ENCODE data around the gene EYA2. TPM values are rescaled to one million over a fixed set of nuclear protein-coding genes. Genes with fewer than 3 reads are reported as not detected.

Gene EYA2
- polyA plus RNA-seq, 3 donors: 0.04 to 0.16 TPM; not detected in 1

DNA sequence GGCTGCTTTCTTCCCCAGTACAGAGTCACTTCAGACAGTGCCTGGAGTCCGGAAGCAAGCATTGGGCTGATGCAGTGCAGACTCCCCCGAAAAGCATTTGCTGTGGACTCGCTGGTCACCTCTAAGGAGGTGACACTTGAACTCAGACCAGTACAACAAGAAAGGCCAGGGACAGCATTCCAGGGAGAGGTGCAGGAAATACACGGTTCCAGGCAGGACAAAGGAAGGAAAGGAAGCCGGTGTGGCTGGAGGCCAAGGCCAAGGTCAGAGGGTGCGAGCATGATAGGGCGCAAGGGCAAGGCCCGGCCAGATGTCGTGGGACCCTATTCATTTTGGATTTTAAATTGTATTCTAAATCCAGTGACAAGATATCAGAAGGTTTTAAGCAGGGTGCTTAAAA is 300.9 kb downstream of the EYA2 start:
- H3K4me3 Mint-ChIP-seq: no peak overlapping the region
- no peak overlapping the region for H3K4me2 ChIP-seq (replicated peaks; ENCODE audit: extremely low read depth, low read length, poor library complexity, severe bottlenecking)
- 84% methylated on average over 7 of the region's 9 CpGs for WGBS (ENCODE audit: insufficient coverage)
- H3K9ac ChIP-seq (ENCODE audit: insufficient read depth, low read length, poor library complexity, severe bottlenecking): no peak overlapping the region
- no peak overlapping the region for H3K4me3 ChIP-seq (replicated peaks in 1 of 3; ENCODE audit: low read depth in 2 of 3, low read length in 3 of 3)
- H3K79me2 ChIP-seq (ENCODE audit: insufficient read depth, low read length): no peaks in the 10 kb centered on the region
- no peak overlapping the region for H2AFZ ChIP-seq (ENCODE audit: insufficient read depth, low read depth, low read length, poor library complexity, severe bottlenecking)
- no peaks in the 10 kb centered on the region for H3K9me3 ChIP-seq (replicated peaks in 1 of 2; ENCODE audit: control insufficient read depth in 1 of 2, insufficient read depth in 1 of 2, low read length in 2 of 2)
- H3K4me1 Mint-ChIP-seq: peaks cover 7% of the 10 kb centered on the region
- DNase-seq: no peak
- H4K20me1 ChIP-seq (ENCODE audit: insufficient read depth, low read length): no peaks in the 10 kb centered on the region
- H3K27ac ChIP-seq (ENCODE audit: low read depth in 1 of 2, low read length in 2 of 2): no peak overlapping the region
- TF ChIP-seq, protein P1, sequence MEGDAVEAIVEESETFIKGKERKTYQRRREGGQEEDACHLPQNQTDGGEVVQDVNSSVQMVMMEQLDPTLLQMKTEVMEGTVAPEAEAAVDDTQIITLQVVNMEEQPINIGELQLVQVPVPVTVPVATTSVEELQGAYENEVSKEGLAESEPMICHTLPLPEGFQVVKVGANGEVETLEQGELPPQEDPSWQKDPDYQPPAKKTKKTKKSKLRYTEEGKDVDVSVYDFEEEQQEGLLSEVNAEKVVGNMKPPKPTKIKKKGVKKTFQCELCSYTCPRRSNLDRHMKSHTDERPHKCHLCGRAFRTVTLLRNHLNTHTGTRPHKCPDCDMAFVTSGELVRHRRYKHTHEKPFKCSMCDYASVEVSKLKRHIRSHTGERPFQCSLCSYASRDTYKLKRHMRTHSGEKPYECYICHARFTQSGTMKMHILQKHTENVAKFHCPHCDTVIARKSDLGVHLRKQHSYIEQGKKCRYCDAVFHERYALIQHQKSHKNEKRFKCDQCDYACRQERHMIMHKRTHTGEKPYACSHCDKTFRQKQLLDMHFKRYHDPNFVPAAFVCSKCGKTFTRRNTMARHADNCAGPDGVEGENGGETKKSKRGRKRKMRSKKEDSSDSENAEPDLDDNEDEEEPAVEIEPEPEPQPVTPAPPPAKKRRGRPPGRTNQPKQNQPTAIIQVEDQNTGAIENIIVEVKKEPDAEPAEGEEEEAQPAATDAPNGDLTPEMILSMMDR (IDR thresholded peaks at IDR 0.05): no peak
- no peaks in the 10 kb centered on the region for H3K36me3 ChIP-seq (replicated peaks in 1 of 2; ENCODE audit: control insufficient read depth in 1 of 2, insufficient read depth in 2 of 2, low read length in 2 of 2)
- no peaks in the 10 kb centered on the region for H3K9me3 Mint-ChIP-seq
- H3K4me1 ChIP-seq (ENCODE audit: control insufficient read depth in 1 of 2, insufficient read depth in 2 of 2, low read length in 2 of 2): no peaks in the 10 kb centered on the region
- peaks cover 2 to 5% (median 4%) of the 10 kb centered on the region in 3 donors for H3K27me3 Mint-ChIP-seq (ENCODE audit: low read depth in 3 of 3)
- H3K27me3 ChIP-seq (ENCODE audit: control insufficient read depth in 2 of 2, insufficient read depth in 2 of 2, low read length in 2 of 2): peaks cover 0 to 4% of the 10 kb centered on the region in 2 donors
- no peaks in the 10 kb centered on the region for H3K36me3 Mint-ChIP-seq
- peak overlapping the region in 1 of 7 donors; percentile 73 for H3K27ac Mint-ChIP-seq
- intact Hi-C loops (cut with micrococcal nuclease): no loop called here

DNA sequence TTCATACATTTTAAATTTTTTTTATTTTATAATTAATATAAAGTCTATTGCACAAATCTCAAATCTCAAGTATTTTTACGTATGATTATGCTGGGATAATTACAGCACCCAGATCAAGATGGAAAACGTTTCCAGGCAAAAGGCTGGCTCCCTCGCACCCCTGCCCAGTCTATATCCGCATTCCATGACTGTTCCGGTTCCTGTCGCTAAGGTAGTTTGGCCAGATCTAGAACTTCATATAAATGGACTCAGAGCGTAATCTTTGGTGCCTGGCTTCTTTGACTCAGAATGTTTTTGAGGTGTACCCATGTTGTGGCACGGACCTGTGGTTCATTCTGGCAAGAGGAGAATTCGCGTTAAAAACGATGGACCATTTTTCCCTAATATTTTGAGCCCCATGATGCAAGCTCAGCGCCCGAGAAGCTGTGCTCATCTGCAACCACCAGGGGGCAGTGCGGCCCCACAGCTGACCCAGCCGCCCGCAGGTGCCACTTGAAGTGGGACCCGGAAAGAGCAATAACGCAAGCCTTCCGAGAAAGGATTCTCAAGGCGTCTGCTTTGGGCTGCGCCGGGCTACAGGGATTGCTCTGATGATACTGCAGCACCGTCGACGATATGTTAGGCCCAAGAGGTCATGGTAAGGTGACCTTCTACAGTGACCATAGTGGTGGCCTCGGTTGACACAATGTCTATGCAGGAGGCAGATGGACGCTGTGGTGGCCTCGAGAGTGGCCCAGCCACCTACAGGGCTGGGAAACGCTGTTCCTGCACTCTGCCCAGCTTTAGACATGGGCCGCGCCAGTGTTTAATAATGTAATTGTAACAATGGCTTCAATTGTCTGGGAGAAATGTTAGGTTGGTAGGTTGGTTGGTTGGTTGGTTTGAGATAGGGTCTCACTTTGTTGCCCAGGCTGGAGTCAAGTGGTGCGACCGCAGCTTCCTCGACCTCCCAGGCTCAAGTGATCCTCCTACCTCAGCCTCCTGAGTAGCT is 301.7 kb downstream of the EYA2 start:
- intact Hi-C loops (cut with micrococcal nuclease): no loop called here
- no peaks in the 10 kb centered on the region for H3K36me3 Mint-ChIP-seq
- 35% methylated on average over 30 of the region's 34 CpGs for WGBS (ENCODE audit: insufficient coverage)
- no peaks in the 10 kb centered on the region for H4K20me1 ChIP-seq (ENCODE audit: insufficient read depth, low read length)
- H3K27me3 ChIP-seq (ENCODE audit: control insufficient read depth in 2 of 2, insufficient read depth in 2 of 2, low read length in 2 of 2): peaks cover 0 to 4% of the 10 kb centered on the region in 2 donors
- H3K27me3 Mint-ChIP-seq (ENCODE audit: low read depth in 3 of 3): peaks cover 2 to 7% (median 4%) of the 10 kb centered on the region in 3 donors
- H3K4me1 Mint-ChIP-seq: peaks cover 7% of the 10 kb centered on the region
- TF ChIP-seq, protein P1 (IDR thresholded peaks at IDR 0.05): peak; percentile 98
- H3K9me3 Mint-ChIP-seq: no peaks in the 10 kb centered on the region
- H2AFZ ChIP-seq (ENCODE audit: insufficient read depth, low read depth, low read length, poor library complexity, severe bottlenecking): peak overlapping the region; percentile 56
- H3K4me1 ChIP-seq (ENCODE audit: control insufficient read depth in 1 of 2, insufficient read depth in 2 of 2, low read length in 2 of 2): no peaks in the 10 kb centered on the region
- no peak overlapping the region for H3K27ac Mint-ChIP-seq
- peak overlapping the region; percentile 39 for H3K4me2 ChIP-seq (replicated peaks; ENCODE audit: extremely low read depth, low read length, poor library complexity, severe bottlenecking)
- no peaks in the 10 kb centered on the region for H3K36me3 ChIP-seq (replicated peaks in 1 of 2; ENCODE audit: control insufficient read depth in 1 of 2, insufficient read depth in 2 of 2, low read length in 2 of 2)
- H3K27ac ChIP-seq (ENCODE audit: low read depth in 1 of 2, low read length in 2 of 2): no peak overlapping the region
- no peak overlapping the region for H3K4me3 Mint-ChIP-seq
- no peaks in the 10 kb centered on the region for H3K9me3 ChIP-seq (replicated peaks in 1 of 2; ENCODE audit: control insufficient read depth in 1 of 2, insufficient read depth in 1 of 2, low read length in 2 of 2)
- no peak overlapping the region for H3K9ac ChIP-seq (ENCODE audit: insufficient read depth, low read length, poor library complexity, severe bottlenecking)
- peak; percentile 46 to 64 (median 56) for DNase-seq
- no peaks in the 10 kb centered on the region for H3K79me2 ChIP-seq (ENCODE audit: insufficient read depth, low read length)
- H3K4me3 ChIP-seq (replicated peaks in 1 of 3; ENCODE audit: low read depth in 2 of 3, low read length in 3 of 3): no peak overlapping the region

Data from CD14-positive monocyte (primary cell).